ENCODE measurements around the gene CBX7.

- TF ChIP-seq FOXA3 (CRISPR knock-in tag; conservative IDR thresholded peaks at IDR 0.05 in 1 of 2, IDR thresholded peaks at IDR 0.05 in 1 of 2) (no peak), ZNF766 (CRISPR knock-in tag; conservative IDR thresholded peaks at IDR 0.05) (no peak), FOXK1 (CRISPR knock-in tag; IDR thresholded peaks at IDR 0.05; ENCODE audit: borderline replicate concordance) (no peak)
Measured at GRCh38 chr22:39153220-39153717, 789 bp upstream of the CBX7 start.

Data from K562 (cell line).